Ammon's horn (tissue), 1 donor: ENCODE measurements around the gene CFAP99.
"Not testable (repeated sequence)": the region's sequence is repeated elsewhere in the genome, so short reads cannot be mapped to it uniquely, and the experiment has no call there.

ENCODE experiments used
- DNase-seq: peaks from one replicate; pipeline ENCODE4 v3.0.0-alpha.2; 2016; ENCODE audit warnings: low spot score

Gene CFAP99

DNA sequence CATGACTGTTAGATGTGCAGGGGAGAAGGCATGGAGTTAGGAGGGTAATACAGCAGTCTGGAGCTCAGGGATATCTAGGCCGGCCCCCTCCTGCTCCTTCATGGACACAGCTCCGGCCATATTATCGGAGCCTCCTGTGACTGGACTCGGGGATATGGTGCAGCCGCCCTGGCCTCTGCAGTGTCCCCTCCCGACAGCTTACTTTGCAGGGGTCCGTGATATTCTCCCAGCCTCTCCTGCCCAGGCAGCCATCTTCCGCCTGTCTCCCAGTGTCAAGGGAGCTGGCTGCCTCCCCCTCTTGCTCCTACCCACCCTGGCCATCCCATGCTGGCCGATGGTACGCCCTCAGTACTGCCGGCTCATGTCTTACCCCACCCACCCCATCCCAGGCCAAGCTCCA lies 30.3 kb downstream of the CFAP99 start:
- no peak for DNase-seq

DNA sequence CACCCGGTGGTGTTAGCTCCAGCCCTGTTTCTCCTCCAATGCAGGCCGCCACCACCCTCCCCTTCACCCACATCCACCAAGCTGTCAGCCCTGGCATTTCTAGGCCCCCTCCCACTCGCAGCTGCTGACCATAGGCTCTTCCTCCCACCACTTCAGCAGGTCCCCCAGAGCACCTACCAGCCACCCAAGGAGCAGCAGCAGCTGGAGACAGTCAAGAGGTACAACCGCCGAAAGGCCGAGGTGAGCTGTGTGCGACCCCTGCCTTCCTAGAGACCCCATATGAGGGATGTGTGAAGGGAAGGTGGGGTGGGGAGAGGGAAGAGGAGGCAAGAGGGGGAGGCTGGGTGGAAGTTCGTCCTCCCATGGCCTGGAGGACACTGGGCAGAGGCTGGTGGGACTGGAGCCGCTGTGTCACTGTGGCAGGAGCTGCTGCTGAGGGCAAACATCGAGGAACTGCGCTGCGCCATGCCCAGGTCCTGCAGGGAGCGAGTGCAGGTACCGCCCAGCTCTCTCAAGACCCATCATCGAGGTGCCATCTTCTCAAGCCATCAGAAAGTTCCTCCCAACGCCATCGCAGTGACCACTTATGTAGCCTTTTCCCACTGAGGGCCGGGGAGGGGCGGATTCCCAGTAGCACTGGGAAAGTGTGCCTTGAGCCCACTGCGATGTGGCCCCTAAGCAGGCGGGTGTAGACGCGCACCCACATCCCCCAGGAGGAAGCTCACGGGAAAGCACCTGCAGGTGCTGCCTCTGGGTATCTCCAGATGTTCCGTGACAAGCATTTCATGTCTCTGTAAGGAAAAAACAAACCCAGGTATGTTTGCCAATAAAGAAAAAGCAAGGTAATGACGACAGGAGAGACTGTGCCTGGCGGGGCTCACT lies 31.0 kb downstream of the CFAP99 start:
- no peak for DNase-seq

DNA sequence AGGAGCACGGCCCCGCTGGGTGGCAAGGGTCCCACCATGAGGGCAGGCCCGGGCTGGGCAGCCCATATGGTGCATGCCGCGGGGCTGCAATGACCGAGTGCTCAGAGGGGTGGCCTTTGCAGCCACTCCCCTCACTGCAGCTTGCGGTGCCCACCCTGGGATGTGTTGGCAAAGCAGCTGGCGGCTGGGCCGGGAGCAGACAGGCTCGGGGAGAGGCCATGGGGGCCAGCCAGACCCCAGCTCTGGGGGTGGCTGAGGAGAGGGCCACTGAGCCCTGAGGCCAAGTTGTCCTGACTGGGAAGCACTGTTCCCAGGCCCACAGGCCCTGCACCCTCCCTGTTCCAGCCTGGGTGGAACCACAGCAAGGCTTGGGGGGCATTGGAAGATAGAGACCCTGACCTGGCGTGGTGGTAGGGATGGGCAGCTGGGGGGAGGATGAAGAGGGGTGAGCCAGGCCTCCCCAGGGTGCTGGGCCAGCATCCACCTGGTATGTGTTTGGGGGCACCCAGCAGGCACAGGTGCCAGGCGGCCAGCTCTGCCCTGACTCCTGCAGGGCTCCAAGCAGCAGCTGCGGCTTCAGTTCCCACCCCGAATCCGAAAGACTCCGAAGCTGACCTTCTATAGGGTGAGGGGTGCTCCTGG lies 31.8 kb downstream of the CFAP99 start:
- no peak for DNase-seq

DNA sequence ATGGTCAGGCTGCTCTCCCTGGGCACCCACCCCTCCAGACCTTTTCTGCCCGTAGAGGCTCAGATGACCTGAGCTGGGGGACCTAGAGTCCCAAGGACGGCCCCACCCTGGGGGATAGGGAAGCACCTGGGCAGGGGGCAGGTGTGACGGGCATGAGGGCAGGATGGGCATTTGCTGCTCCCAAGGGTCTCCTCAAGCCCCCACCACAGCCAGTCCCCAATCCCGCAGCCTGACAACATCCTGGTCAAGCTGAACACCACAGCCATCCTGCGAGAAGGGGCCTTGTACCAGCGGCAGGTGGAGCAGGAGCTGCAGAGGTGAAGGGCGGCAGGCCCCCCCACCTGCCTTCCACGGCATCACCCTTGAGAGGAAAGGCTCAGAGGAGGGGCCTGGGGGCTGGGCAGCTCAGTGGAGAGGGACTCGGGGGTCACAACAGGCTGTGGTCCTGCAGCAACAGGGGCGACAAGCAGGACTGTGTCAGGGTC lies 32.3 kb downstream of the CFAP99 start:
- DNase-seq: no peak

DNA sequence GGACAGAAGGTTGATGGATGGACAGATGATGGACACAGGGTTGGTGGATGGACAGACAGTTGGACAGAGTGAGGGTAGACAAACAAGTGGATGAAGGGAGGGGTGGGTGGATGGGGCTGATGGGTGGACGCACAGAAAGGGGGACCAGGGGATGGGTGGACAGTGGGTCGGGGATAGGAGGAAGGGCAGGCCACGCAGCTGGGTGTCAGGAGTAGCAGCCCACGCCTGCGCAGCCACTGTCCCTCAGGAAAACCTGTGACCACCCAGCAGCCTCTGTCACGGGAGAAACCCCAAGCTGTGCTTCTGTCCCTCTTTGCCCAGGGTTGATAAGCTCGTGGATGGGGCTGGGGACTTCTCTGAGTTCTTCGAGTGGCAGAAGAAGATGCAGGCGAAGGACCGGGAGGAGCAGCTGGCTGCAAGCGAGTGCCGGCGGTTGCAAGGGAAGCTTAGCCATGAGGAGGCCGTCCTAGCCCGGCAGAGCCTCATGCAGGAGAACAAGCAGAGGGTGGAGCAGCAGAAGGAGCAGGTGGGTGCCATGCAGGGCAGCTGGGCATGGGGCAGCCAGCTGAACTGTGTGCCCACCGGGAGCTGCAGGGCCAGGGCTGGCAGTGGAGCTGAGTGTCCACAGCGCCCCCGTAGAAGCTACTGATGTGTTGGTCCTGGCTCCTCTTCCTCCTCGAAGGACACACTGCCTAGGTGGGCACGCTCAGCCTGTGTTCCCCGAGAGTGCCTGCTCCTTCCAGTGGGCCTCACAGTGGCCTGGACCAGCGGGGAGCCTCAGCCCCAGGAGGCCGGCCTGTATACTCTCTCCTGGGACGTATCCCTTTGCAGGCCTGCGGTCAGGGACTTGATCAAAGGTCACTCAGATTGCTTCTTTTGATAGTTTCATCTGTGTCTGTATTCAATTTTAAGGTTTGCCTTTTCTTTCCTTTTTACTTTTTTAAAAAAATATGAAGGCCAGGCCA lies 33.3 kb downstream of the CFAP99 start:
- DNase-seq: no peak

DNA sequence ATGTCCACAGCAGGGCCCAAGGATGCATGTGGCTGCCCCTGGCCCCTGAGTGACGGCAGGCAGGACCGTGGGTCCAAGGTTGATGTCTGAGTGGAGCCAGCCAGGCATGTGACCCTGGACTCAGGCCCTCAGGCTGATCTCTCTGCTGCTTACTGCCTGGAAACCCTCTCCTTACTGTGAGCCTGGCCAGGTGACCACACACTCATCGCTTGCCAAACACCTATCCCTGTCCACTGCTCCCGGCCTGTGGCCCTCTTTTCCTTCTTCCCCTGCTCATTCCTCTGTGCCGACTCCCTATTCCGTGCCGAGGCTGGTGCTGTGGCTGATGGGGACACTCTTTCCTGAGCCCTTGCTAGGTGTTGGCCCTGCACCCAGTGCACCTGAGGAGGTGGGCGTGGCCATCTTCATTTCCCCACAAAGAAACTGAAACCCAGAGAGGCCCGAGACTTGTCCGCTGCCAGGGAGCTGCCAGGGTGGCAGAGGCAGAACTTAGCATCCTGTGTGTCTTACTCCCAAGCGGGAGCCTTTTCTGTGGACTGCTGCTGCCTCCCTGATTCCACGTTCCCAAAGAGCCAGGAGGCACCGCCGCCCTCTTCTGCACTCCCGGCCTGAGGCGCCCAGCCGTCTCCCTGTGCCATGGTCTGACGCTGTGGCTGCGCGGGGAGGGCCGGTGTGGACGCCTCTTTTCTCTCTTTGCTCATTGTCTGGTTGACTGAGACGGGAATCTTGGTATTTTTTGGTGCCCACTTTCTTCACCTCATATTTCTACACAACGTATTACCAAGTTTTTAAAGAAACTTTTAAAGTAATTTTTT lies 38.9 kb downstream of the CFAP99 start:
- DNase-seq: no peak

DNA sequence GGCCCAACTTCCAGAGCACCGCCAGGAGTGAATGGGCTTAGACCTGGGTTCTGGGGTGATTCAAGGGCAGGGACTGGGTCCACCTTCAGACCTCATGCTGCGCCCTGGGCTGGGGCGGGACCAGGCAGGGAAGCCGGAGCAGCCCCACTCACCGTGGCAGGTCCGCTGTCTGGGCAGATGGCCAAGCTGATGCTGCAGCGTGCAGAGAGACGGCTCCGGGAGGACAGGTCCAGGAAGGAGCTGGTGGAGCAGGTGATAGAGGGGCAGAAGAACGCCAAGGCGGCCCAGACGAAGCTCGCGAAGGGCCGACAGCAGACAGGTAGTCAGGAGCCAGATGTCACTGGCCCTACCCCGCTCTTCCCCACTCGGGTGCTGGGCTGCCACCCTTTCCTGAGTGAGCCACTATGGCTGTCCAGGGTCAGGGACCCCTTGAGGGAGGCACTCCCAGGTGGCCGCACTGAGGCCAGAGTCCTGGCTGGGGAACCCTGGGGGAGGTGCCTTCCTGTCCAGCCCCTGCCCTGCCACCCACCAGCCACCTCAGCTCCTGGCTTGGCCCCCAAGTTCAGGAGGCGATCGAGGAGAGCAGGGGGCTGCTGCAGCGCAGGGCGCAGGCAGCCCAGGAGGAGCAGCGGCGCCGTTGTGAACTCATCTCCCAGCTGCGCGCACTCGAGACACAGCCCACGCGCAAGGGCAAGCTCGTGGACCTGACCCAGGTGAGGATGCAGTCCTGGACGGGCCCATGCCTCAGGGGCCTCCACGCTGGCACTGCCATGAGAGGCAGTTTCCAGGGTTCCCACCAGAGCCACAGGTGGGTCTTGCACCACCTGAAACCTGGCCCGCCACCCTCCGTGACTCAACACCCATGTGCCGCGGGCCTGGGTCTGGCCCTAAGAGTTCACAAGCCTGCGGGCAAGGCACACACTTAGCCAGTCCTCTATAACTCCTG lies 40.1 kb downstream of the CFAP99 start:
- no peak for DNase-seq

DNA sequence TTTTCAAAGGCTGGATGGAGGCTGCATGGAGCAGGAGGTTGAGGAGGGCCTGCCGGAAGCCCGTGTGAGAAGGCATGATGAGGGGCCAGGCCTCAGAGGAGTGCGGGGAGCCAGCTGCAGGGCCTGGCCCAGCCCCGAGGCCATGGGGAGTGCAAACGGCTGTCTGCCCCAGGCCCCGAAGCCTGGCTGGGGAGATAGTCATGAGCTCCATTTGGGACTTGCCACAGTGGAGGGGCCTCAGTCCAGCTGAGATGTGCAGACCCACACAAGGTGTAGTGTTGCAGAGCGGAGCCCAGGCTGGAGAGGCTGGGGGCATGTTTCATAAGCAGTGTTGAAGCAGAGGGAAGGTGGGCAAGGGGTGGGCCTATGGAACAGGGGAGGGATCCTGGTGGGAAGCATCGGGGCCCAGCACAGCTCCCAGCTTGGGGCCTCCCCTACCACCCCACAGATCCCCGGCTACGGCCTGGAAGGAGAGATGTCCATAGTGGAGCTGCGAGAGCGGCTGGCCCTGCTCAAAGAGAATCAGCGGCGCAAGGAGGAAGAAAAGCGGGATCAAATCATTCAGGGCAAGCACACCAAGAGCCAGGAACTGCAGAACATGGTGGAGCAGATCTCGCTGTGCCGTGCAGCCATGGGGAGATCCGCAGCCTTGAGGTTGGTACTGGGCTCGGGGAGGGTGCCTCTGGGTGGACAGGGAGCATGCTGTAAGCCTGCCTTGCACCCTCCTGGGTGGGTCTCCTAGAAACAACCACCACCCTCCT lies 41.0 kb downstream of the CFAP99 start:
- DNase-seq: no peak

DNA sequence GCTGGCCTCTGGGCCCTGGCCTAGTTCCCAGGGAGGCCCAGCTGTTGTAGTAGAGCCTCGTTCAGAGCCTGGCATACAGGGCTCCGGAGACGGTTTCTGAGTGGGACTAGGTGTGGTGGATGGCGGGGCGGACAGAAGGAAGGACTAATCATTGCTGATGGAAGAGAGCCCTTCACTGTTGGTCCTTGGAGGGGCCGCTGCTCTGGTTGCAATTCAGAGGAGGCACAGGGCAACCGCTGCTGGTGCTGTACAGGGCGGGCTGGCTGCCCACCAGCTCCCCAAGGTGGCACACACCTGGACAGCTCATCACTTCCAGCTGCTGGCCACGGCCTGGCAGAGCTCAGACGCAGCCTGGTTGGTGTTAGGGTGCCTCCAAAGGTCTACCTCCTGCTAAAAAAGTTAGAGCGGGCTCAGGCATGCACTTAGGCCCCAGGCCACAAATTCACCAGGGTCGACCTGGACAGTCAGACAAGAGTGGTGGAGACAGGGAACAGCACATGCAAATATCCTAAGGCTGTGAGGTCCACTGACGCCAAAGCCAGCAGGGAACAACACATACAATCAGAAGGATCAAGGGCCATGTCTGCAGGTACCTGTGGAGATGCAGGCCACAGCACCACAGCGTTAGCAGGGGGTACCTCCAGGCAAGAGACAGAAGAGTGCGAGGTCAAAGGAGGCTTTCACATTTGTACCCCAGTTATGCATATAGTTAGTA lies 42.6 kb downstream of the CFAP99 start:
- no peak for DNase-seq

DNA sequence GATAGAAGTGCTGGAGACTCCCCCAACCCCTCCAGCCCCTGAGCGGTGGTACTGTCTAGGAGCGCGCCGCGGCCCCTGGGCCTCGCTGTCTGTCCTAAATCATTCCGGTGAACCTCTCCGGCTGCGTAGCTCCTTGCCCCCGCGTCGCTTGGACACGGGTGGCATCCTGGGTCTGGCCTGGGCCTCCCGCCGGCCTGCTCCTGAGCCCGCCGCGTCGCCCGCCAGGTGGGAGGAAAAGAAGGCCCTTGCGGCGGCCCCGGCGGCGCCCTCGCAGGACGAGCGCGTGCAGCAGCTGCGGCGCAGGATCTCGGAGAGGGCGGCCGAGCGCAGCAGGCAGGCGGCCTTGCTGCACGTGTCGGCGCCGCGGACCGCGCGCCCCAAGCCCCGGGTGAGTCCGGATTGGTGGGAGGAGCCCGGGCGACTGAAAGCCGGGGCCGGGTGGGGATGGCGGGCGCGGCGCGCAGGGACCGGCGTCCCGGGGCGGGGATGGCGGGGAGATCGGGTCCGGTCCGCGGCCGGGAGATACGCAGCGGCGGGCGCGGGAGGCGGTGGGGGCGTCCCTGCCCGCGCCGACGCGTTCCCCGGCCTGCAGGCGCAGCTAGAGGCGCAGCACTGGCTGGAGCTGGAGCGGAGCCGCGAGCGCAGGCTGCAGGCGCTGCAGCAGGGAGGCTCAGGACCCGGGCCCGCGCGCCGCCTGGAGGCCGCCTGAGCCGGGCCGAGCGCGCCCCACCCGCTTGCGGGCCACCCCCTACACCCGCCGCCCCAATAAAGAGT lies 43.6 kb downstream of the CFAP99 start:
- DNase-seq: peak; percentile 84

DNA sequence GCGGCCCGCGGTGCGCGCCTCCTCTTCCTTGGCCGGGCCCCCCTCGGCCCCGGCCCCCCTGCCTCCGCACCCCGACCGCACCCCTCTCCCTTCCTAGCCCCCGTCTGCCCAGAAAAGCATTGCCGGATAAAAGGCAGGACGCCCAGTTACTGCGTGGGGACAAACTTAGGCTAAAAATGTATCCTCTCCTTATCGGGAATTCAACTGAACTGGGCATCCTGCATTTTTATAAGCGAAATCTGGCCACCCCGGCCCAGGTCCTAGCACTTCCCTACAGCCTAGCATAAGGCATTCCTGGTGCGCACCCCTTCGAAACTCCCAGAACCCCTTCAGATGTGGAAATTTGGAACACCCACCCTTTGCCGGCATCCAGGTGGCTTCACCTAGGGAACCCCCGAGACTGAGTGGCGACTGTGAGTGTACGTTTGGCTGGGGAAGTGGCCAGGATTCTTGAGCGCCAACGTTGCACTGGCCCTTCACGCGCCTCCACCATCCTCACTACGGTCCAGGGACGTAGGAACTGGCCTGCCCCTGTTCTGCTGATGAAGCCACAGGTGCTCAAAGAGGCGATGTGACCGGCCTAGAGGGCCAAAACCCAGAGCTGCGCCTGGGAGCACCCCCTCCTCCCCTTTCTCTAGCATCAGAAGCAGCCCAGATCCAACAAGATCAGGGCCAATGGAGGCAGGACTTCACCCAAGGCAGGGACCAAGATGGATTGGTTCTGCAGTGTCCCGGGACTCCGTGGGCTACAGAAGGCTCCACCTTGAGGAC lies 44.4 kb downstream of the CFAP99 start:
- DNase-seq: no peak

DNA sequence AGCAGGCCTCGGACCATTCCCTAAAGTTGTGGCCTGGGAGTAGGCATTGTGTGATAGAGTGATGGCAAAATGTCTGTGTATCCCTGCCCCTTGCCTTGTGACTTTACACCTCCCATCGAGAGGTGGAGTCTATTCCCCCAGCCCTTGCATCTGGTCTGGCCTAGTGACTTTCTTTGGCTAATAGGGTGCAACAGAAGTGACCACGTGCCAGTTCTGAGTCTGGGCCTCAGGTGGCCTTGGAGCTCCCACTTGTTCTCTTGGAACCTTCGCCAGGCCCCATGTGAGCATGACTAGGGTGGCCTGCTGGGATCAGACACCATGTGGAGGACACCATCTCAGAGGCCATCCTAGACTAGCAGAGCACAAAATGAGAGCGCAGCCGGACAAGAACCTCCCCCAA lies 46.3 kb downstream of the CFAP99 start:
- no peak for DNase-seq

DNA sequence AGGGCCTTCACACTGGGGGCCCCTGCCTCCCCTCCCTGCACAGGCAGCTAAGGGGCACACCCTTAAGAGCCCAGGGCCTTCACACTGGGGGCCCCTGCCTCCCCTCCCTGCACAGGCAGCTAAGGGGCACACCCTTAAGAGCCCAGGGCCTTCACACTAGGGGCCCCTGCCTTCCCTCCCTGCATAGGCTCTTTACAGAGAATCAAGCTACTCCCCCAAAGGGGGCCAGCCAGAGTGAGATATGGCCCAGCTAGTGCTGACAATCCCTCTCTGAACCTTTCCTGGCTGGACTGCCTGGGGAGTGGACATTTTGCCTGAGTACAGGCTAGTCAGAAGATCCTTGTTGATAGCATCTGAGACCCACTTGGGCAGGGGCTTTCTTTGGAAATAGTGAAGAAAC lies 46.8 kb downstream of the CFAP99 start:
- not testable (repeated sequence) for DNase-seq

DNA sequence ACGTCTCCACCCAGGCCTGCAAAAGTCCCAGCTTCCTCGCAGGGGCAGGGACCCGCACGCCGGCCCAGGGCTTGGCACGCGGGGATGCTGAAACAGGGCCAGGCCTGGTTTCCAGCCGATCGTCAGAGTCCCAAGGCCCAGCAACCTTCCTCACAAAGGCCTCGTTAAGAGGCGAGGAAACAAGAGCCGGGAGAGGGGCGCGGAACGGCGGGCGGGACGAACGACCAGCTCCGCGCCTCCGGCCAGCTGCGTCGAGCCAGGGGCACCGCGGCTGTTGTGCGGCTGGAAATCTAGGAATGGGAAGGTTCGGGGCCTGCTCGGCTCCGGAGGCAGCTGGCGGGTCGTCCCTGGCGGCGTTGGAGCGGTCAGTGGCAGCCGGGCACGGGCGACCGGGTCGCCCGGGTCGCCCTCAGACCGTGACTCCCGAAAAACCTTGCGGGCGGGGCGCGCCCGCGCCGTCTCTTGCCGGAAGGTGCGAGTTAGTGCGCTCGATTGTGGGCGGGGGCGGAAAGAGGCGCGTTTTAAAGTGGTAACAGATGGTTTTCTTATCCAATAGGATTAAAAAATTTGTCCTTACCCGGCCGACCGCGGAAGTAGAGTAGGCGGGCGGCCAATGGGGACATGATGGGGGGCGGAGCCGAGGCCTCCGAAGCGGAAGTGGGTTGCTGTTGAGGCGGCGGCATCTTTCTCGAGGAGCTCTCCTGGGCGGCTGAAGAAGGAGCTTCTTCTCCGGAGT lies 49.9 kb downstream of the CFAP99 start, which contains the start of gene RNF4:
Gene RNF4 (plus strand): TSS at position 651 of the 736 bp plus-strand sequence. CDS start 21,388 bp downstream, outside the sequence.
- DNase-seq: peak; percentile 96

DNA sequence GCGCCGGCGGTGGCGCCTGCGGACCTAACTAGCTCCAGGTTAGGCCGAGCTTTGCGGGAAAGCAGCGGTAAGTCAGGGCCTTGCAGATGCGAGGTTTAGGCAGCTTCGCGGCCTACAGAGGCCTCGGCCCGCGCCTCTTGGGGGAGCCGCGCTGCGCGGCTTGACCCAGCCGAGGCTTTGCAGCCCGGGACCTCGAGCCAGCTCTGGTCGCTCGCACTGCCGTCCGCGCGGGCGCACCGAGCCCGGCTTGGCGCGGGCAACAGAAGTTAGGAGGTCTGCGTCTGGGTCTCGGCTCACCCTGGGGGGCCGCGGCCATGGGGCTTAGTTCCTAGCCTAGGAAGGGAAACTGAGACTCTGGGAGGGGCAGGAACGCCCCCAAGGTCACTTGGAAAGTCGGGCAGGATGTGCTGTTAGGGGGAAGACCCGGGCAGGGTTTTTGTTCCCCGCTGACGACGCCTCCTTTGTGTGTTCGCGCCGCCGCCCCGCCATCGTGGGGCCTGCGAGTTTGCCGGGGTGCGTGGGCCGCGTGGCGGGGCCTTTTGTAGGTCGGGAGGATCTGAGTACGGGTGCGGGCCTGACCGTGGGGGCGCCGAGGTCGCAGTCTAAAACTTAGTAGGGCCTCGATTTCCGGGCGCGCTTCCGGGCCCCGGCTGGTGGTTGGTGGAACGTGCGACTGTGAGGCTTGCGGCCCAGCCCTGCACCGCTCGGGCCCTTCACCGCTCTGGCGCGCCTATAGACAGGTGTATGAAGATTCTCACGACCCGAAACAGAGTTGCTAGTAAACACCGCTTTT lies 50.6 kb downstream of the CFAP99 start:
- DNase-seq: no peak
